Measurements from ENCODE around the gene ELF1. TPM values are rescaled to one million over a fixed set of nuclear protein-coding genes. Genes with fewer than 3 reads are reported as not detected.

Gene ELF1
- polyA plus RNA-seq, 1 experiment = 35.8 TPM

GRCh38 chr13:40985381-40986100 lies 33.6 kb downstream of the ELF1 start:
- Histone ChIP-seq H3K4me3 (ENCODE audit: low read depth, low read length) (no peak overlapping the region), H3K27me3 (ENCODE audit: control insufficient read depth, insufficient read depth, low read length) (no peaks in the 10 kb centered on the region), H3K36me3 (ENCODE audit: control insufficient read depth, insufficient read depth, low read length) (no peaks in the 10 kb centered on the region)
- no peak for TF ChIP-seq CTCF (IDR thresholded peaks at IDR 0.05; ENCODE audit: insufficient read depth, low read depth, low read length)
- CTCF ChIA-PET = interaction anchor here (0.9 to 1.4 kb wide), 3 partner anchors 11 to 68 kb away, joined by 3 read pairs; no protein-coding TSS in a partner anchor
- no peak for DNase-seq (ENCODE audit: low read depth)
- POLR2A ChIA-PET = no interaction called here

DNA sequence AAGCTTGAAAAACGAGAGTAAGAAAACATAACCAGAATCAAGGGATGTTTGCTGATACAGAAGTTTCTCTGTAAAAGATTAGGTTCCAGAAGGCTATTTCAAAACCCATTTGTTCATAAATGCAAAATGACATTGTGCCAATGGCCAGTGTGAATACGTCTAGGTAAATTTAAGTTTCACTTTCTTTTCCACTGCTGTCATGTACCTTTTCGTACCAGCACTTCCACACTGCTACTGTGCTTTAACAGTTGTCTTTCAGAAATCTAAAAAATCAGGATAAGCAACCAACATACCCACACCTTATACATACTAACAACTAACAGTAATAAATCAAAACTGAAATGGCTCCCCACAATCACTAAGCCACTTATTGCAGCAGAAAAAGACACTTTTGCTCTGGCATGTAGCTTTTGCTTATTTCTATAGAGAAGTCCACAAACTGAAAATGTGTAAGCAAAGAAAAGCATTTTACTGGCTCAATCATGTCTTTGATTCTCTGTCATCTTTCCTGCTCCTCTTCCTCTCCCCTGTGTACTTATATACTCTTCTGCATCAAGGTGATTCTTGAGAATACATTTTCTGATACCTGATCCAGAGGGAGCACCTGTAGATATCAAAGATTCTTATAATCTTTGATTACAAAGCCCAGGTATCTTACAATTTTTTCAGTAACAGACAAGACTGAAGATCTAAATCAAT lies 34.3 kb downstream of the ELF1 start:
- ChIA-PET CTCF (no interaction called here), POLR2A (no interaction called here)
- Histone ChIP-seq H3K36me3 (ENCODE audit: control insufficient read depth, insufficient read depth, low read length) (no peaks in the 10 kb centered on the region), H3K27me3 (ENCODE audit: control insufficient read depth, insufficient read depth, low read length) (no peaks in the 10 kb centered on the region), H3K4me3 (ENCODE audit: low read depth, low read length) (no peak overlapping the region)
- TF ChIP-seq CTCF (IDR thresholded peaks at IDR 0.05; ENCODE audit: insufficient read depth, low read depth, low read length) = no peak
- no peak for DNase-seq (ENCODE audit: low read depth)

DNA sequence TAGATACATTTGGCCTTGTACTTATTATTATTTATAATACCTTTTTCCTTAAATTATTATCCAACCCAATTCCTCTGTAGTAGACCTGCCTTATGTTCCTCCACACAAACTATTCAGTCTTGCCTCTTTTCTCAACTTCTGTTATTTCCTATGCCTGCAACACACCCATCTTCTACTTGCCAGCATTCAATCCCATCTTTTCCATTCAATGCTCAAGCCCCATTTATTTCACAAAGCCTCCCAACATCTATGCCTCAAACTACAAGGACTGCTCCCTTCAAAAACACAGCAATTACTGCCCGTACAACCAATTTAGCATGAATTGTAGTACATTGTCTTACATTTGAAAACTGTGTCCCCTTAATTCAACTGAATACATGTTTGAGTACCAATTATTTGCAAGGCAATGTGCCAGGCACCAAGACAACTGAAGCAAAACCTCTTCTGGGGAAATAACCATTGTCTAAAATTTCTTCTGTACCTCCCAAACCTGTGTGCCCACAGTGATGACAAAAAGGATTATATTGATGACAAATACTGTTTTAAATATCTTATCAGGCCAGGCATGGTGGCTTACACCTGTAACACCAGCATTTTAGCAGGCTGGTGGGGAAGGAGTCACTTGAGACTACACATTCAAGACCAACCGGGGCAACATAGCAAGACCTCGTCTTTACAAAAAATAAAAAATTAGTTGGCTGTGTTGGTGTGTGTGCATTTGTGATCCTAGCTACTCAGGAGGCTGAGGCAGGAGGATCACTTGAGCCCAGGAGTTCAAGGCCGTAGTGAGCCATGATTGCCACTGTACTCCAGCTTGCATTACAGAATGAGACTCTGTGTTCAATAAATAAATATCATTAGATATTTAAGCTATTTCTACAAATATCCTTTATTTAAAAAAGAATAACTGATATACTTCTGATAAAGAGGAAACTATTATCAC lies 35.1 kb downstream of the ELF1 start:
- CTCF ChIA-PET = no interaction called here
- no peak for DNase-seq (ENCODE audit: low read depth)
- POLR2A ChIA-PET = no interaction called here

DNA sequence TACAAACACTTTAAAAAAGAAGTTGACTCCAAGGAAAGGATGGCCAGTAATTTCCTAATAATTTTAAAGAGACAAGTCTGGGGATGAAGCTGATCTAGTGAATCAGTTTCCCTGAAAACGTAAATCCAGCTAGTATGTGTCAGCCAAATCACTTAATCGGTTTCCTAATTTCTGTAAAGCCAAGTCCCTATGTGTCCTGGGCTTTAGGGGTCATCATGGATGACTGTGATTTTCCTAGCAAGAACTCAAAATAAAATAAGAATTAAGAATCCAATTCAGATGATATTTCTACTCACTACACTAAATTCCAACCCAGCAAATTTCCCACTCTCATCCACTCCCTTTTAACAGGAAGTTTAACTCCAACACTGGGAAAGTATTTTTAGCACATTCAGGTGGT lies 35.9 kb downstream of the ELF1 start:
- Histone ChIP-seq H3K4me3 (ENCODE audit: low read depth, low read length) (no peak overlapping the region), H3K27me3 (ENCODE audit: control insufficient read depth, insufficient read depth, low read length) (no peaks in the 10 kb centered on the region), H3K36me3 (ENCODE audit: control insufficient read depth, insufficient read depth, low read length) (no peaks in the 10 kb centered on the region)
- ChIA-PET POLR2A (no interaction called here), CTCF (interaction anchor here (0.7 kb wide), 1 partner anchor 9 kb away, joined by 4 read pairs; no protein-coding TSS in a partner anchor)
- DNase-seq (ENCODE audit: low read depth) = no peak
- TF ChIP-seq CTCF (IDR thresholded peaks at IDR 0.05; ENCODE audit: insufficient read depth, low read depth, low read length) = no peak

More for the DNA sequence above, 35.1 kb downstream of the ELF1 start:
- H3K27me3 ChIP-seq (ENCODE audit: control insufficient read depth, insufficient read depth, low read length) = no peaks in the 10 kb centered on the region
- TF ChIP-seq CTCF (IDR thresholded peaks at IDR 0.05; ENCODE audit: insufficient read depth, low read depth, low read length) = no peak
- no peaks in the 10 kb centered on the region for H3K36me3 ChIP-seq (ENCODE audit: control insufficient read depth, insufficient read depth, low read length)
- no peak overlapping the region for H3K4me3 ChIP-seq (ENCODE audit: low read depth, low read length)

GRCh38 chr13:40982772-40983171 lies 36.3 kb downstream of the ELF1 start:
- no peaks in the 10 kb centered on the region for H3K27me3 ChIP-seq (ENCODE audit: control insufficient read depth, insufficient read depth, low read length)
- H3K4me3 ChIP-seq (ENCODE audit: low read depth, low read length) = no peak overlapping the region
- ChIA-PET CTCF (interaction anchor here (0.7 kb wide), 1 partner anchor 8 kb away, joined by 4 read pairs; no protein-coding TSS in a partner anchor), POLR2A (no interaction called here)
- no peaks in the 10 kb centered on the region for H3K36me3 ChIP-seq (ENCODE audit: control insufficient read depth, insufficient read depth, low read length)
- no peak for TF ChIP-seq CTCF (IDR thresholded peaks at IDR 0.05; ENCODE audit: insufficient read depth, low read depth, low read length)
- DNase-seq (ENCODE audit: low read depth) = no peak
